SH-SY5Y (cell line): Measurements from ENCODE around the gene SLC25A4.
A peak's percentile ranks its signal among the peaks of the same experiment; 100 is the strongest.

Experiments
- GATA2 ChIP-seq: IDR thresholded peaks from 2 replicates; pipeline ENCODE4 v1.6.1; 2011; ENCODE audit warnings: mild to moderate bottlenecking, low read depth, low read length
- GATA3 ChIP-seq: IDR thresholded peaks from 2 replicates; pipeline ENCODE4 v1.6.1; 2011; ENCODE audit warnings: low read depth, mild to moderate bottlenecking, low read length, moderate library complexity

SLC25A4 gene

GRCh38 chr4:185113340-185113739, 29.7 kb upstream of the SLC25A4 start:
- TF ChIP-seq GATA3 = no peak
- no peak for TF ChIP-seq GATA2

- TF ChIP-seq GATA3 = peak; percentile 89
- peak; percentile 98 for TF ChIP-seq GATA2
These were observed 27.2 kb upstream of the SLC25A4 start for GRCh38 chr4:185115827-185116232.

- TF ChIP-seq GATA3 (no peak), GATA2 (no peak)
These were observed 25.6 kb upstream of the SLC25A4 start for GRCh38 chr4:185117300-185117934.

DNA sequence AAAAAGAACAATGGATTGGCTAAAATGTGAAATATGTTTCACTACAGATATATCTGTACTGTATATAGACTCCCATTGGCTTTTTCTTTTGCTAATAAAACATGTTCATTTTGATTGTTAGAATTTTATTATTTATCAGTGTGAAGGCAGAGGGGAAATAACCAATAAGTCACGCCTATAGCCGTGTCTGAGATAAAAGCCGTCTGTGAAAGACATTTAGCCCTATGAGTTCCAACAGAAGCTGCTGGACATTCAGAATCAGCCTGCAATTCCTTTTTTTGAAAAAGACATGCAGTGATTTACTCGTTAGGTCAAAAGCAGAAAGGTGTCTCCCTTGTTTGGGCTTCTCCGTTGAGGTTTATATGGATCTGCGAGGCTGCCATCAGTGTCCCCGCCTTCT, 24.2 kb upstream of the SLC25A4 start:
- TF ChIP-seq GATA2 = no peak
- TF ChIP-seq GATA3 = no peak

DNA sequence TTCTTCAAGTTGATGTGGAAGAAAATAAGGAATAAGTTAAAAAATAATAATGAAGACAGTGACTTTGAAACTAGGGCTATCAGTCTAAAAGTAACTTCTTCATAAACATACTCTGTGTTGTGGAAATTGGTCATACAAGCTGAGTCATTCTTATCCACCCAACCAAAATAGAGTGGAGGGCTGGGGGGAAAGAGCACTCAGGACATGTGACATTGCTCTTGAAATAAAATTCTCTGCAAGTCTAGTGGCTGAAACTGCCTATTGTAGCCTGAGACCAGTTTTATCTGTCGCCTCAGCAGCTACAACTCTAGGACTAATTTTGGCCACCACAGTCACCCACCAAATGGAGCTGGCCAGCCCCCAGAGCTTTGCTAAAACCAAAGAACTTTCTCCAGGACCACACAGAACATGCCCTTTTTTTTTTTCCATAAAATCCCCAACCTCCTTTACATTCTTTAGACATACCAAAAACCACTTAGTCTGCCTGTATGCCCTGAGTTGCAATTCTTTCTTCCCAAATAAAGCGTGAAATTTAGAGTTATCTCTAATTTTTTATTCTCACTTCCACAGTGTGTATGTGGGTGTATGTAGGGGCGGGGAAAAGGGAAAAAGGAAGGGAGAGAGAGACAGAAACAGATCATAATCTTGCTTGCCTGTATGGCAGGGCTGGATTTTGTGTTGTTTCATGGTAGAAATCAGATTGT, 23.0 kb upstream of the SLC25A4 start:
- TF ChIP-seq GATA2 = peak; percentile 50; the same call in 1 of the 2 replicates
- TF ChIP-seq GATA3 = no peak

DNA sequence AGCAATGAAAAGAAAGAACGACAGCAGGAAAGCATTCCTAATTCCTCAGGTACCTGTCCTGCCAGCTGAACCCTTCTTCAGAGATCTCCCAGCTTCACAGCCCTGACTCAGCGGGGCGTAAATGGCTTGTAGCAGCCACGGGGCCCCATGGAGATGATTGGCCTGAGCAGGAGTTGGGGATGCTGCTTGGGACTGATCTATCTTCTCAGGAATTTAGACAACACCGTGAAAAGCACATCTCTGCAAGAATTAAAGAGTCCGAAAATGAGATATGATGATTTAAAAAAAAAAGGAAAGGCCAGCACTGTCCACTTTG, 22.5 kb upstream of the SLC25A4 start:
- TF ChIP-seq GATA2 = no peak; the same call in 1 of the 2 replicates
- TF ChIP-seq GATA3 = no peak

DNA sequence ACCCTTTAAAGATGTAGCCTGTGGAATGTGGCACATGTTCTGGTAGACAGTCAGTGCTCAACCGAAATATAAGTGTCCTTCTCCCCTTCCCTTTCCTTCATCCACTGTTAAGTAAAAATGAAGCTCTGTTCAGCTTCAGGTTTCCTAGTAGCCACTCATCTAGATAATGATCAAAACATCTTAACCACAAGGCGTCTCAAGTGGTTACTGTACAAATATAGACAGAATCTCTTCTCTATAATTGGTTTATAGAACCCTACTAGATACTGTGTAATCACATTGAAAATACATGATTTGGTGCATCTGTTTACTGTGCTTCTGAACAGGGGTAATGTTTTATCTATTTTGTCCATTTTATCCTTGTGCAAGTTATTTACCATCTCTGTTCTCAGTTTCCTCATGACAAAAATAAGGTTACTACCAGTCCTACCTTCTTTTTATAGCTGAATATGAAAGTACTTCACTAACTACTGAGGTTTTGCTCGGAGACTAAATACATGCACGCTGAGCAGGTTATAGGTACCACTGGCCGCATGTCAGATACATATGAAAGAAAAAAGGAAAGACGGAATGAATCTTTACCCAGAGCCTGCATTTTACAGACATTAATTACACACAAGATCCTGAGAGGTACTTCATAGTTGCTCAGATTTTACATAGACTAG, 20.3 kb upstream of the SLC25A4 start:
- TF ChIP-seq GATA3 (no peak), GATA2 (no peak)

DNA sequence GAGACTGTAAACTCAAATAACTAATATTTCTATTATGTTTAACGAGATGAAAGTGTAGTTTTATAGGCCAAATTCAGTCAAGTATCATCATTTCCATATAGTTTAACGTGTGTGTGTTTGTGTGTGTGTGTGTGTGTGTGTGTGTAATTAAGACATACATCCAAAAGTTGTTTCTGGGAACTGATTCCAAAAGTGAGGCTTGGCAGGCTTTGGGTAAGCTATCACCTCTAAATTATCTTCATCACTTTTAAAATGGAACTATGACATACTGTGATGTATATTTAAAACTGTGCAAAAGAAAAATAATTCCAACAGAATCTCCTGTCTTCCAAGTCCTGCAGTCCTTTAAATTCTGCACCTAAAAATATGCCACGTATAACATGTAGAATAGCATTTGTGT, 19.1 kb upstream of the SLC25A4 start:
- TF ChIP-seq GATA2 = no peak
- no peak for TF ChIP-seq GATA3

DNA sequence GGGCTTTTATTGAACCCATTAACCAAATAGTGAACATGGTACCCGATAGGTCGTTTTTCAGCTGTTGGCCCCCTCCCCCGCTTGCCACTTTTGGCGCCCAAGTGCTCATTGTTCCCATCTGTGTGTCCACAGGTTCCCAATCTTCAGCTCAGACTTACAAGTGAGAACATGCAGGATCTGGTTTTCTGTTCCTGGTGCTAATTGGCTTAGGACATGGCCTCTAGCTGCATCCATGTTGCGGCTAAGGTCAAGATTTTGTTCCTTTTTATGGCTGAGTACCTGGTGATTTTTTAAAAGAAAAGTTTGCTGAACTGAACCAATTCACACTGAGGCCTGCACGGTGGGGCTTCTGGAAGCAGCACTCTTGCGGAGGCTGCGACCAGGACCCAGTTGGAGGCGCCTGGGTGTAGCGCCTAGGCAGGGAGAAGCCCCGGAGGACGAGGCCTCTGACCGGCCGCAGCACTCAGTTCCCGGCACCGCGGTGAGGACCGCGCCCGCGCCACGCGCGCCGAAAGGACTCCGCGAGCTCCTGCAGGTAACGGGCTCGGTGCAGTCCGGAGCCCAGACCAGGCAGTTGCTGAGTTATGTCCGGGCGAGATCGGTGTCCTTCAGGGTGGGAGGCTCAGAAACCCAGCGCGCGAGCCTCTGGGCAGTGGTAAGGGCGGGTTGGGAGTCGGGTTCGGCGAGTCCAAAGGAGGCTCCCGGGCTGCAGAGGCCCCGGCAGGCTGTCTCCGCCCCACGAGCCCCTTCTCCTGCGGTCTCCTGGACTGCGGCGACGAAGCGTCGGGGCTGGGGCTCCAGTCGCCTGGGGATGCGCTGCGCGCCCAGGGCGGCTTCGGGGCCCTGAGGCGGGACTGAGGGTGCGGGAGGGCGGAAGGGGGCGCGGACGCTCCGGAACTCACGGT, 15.8 kb upstream of the SLC25A4 start:
- TF ChIP-seq GATA3 (no peak), GATA2 (no peak)

DNA sequence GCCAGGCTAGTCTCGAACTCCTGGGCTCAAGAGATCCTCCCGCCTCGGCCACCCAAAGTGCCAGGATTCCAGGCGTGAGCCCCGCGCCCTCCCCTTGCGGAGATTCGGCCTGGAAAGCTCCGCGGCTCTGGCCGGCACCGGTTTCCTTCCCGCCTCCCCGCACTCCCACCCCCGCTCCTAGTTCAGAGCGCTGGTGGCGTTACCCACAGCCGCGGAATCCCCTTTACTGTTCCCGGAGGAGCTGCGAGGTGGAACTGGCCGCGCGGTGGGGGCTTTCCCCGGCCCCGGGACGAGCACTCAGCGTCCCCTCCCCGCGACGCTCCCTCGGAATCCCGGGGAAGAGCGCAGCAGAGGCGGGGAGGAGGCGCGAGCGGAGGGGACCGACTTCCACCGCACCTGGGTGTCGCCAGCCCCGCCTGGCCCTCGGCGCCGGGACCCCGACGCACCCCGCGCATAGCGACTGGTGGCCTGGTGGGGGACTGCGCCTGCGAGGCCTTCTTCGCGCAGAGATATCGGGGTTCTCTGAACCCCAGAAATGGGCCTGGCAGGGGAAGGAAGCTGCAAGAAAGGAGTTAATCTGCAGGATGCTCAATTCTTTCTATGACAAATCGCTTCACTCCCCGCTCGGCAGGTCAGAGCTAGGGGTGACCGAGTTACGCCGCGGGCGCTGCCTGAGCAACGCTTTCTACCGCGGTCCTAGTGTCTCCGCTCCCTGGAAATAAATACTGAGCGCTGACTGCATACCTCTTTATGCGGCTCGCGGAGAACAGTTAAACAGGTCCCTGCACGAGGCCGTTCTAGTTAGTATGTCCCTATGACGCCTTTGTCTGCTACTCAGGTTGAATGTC, 14.6 kb upstream of the SLC25A4 start:
- TF ChIP-seq GATA3 (no peak), GATA2 (no peak)

DNA sequence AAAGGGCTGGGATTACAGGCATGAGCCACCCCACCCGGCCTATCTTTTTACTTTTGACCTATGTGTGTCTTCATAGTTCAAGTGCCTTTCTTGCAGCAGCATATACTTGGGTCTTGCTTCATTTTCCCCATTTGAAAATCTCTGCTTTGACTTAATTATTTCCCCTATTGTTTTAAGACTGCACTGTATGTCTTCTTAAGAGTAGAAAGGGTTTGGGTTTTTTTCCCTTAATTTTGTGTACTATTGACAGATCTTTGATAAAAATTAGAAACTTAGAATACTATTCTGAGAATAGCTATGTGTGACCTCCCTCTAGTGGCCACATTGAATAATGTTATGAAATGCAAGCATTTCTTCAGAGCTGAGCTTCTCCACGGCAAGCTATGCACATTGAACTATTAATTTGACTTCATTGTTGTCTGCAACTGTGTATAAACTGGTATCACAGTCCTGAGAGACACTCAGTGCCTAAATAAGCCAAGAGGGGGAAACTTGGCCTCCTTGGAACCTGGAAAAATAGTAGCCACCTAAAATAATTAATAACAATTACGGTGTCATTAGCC, 8.7 kb upstream of the SLC25A4 start:
- TF ChIP-seq GATA3 = no peak
- TF ChIP-seq GATA2 = no peak

DNA sequence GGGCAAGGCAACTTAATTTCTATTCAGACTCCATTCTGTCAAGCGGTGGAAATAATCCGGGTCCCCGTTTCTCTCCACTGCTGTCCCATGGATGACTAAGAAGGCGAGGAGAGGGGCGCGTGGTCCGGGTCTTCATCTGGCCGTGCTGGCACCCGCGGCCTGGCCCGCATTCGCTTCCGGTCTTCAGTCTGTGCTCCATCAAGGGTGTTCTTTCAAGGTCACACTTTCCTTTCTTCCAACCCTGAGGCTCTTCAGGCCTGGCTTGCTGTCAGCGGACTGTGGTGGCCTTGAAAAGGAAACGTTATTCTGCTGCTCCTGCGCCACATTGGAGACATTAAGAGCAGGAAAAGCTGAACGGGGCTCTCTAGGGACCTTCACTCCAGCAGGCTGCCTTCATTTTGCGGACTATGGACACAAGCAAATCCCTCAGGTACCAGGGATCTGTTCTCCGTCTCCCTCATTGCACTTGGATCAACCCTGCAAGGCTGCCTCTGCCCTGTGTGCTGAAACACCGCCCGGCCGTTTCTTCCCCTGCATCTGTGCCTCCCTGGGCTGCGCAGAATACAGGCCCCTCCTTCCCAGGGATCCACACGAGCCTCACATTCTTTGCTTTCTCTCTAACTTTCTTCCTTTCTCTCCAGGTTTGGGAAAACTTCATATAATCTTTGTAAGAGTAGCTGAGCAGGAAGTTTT, 5.7 kb upstream of the SLC25A4 start:
- TF ChIP-seq GATA3 (no peak), GATA2 (no peak)
